ENCODE results near the gene INSIG2.

INSIG2 gene

GRCh38 chr2:118094503-118094902, 6.2 kb downstream of the INSIG2 start:
- TF ChIP-seq, protein P1, sequence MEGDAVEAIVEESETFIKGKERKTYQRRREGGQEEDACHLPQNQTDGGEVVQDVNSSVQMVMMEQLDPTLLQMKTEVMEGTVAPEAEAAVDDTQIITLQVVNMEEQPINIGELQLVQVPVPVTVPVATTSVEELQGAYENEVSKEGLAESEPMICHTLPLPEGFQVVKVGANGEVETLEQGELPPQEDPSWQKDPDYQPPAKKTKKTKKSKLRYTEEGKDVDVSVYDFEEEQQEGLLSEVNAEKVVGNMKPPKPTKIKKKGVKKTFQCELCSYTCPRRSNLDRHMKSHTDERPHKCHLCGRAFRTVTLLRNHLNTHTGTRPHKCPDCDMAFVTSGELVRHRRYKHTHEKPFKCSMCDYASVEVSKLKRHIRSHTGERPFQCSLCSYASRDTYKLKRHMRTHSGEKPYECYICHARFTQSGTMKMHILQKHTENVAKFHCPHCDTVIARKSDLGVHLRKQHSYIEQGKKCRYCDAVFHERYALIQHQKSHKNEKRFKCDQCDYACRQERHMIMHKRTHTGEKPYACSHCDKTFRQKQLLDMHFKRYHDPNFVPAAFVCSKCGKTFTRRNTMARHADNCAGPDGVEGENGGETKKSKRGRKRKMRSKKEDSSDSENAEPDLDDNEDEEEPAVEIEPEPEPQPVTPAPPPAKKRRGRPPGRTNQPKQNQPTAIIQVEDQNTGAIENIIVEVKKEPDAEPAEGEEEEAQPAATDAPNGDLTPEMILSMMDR (IDR thresholded peaks at IDR 0.05) = no peak
- no peaks in the 10 kb centered on the region for H3K9me3 ChIP-seq
- no peak overlapping the region for H3K4me3 ChIP-seq
- intact Hi-C loops (cut with DNase I; ENCODE audit: low total_unique reads) = no loop called here
- peaks cover 0 to 46% (median 17%) of the 10 kb centered on the region in 4 donors for H3K4me1 ChIP-seq
- DNase-seq = no peak
- H3K27ac ChIP-seq = no peak overlapping the region
- peaks cover 0 to 9% (median 4%) of the 10 kb centered on the region in 3 donors for H3K36me3 ChIP-seq
- no peaks in the 10 kb centered on the region for H3K27me3 ChIP-seq

DNA sequence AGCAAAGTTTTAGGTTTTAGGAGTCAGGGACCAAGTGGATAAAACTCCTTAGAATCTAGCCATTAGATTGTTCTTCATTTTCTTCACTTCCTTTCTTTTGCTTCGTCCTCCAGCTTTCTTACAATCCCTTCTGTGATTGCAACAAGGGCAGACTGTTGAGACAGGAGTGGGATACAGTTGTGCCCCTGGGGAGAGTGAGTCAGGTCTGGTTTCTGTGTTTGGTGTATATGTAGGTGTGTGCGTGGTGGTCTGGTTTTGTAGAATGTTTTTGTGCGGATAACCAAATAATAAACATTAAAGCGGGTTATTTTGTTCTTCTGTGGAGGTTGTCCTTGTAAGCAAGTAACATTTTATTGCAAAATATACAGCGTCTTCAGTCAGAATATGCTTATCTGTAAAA, 7.3 kb downstream of the INSIG2 start:
- Histone ChIP-seq H3K27ac (no peak overlapping the region), H3K4me1 (peaks cover 0 to 35% (median 13%) of the 10 kb centered on the region in 4 donors), H3K36me3 (peaks cover 4 to 9% (median 9%) of the 10 kb centered on the region in 3 donors), H3K4me3 (no peak overlapping the region), H3K9me3 (no peaks in the 10 kb centered on the region), H3K27me3 (no peaks in the 10 kb centered on the region)
- intact Hi-C loops (cut with DNase I; ENCODE audit: low total_unique reads) = no loop called here
- no peak for DNase-seq
- TF ChIP-seq, protein P1 (IDR thresholded peaks at IDR 0.05) = no peak

DNA sequence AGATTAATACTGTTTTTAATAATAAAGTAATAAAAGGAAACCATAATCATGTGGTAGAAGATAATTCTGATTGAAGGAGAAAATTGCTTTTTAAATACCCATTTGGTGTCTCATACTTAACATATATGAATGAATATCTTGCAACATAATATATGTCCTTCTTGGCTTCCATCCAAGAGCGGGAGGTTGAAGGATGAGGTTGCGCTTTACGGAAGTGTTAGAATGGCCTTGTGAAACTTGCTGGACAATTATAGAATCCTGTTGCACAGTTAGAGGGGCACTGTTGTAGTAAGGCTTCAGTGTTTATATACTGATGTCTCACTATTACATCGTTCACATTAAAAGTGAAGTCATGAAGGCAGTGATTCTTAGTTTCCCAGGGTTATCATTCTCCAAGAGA, 9.4 kb downstream of the INSIG2 start:
- peaks cover 4 to 15% (median 9%) of the 10 kb centered on the region in 3 donors for H3K36me3 ChIP-seq
- peaks cover 0 to 23% (median 2%) of the 10 kb centered on the region in 4 donors for H3K4me1 ChIP-seq
- intact Hi-C loops (cut with DNase I; ENCODE audit: low total_unique reads) = no loop called here

GRCh38 chr2:118098307-118099030, 10.2 kb downstream of the INSIG2 start:
- intact Hi-C loops (cut with DNase I; ENCODE audit: low total_unique reads) = no loop called here
- H3K27ac ChIP-seq = no peak overlapping the region
- H3K4me3 ChIP-seq = no peak overlapping the region

More for the DNA sequence above, 9.4 kb downstream of the INSIG2 start:
- H3K27me3 ChIP-seq = no peaks in the 10 kb centered on the region
- TF ChIP-seq, protein P1 (IDR thresholded peaks at IDR 0.05) = no peak
- DNase-seq = no peak
- no peaks in the 10 kb centered on the region for H3K9me3 ChIP-seq
- H3K4me3 ChIP-seq = no peak overlapping the region
- no peak overlapping the region for H3K27ac ChIP-seq

DNA sequence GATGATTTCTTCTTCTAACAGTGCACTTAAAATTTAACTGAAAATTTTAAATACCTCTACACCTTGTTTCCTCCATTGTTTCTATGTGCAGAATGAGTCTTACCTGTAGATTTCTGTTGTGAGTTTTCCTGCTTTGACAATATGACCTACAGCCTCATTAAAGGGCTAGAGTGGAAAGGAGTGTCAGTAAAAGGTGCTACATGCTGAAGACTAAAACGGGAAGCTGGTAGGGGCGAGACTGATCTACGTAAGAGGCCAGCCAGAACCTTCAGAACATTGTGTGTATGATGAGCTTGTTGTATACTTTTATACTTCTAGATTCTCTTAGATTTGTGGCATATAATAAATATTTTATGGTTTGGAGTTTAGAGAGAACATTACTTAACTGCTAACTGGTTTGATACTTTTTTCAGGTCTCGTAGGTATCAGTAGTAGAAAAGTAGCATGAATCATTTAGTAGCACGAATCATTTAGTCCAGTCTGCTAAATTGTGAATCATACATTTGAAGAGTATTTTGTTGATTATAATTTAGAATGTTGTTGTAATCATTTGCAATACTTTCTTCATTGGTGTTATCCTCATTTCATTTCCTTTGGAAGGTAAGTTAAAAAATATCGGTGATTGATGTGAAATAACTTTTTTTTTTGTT, 14.3 kb downstream of the INSIG2 start:
- Histone ChIP-seq H3K9me3 (no peaks in the 10 kb centered on the region), H3K27ac (no peak overlapping the region), H3K27me3 (no peaks in the 10 kb centered on the region), H3K4me3 (no peak overlapping the region), H3K4me1 (peaks cover 0 to 16% (median 0%) of the 10 kb centered on the region in 4 donors), H3K36me3 (peaks cover 20 to 46% (median 38%) of the 10 kb centered on the region in 3 donors)
- TF ChIP-seq, protein P1 (IDR thresholded peaks at IDR 0.05) = no peak
- intact Hi-C loops (cut with DNase I; ENCODE audit: low total_unique reads) = no loop called here
- no peak for DNase-seq

More at GRCh38 chr2:118098307-118099030, 10.2 kb downstream of the INSIG2 start:
- Histone ChIP-seq H3K9me3 (no peaks in the 10 kb centered on the region), H3K27me3 (no peaks in the 10 kb centered on the region), H3K4me1 (peaks cover 0 to 21% (median 2%) of the 10 kb centered on the region in 4 donors), H3K36me3 (peaks cover 4 to 19% (median 9%) of the 10 kb centered on the region in 3 donors)
- no peak for DNase-seq
- TF ChIP-seq, protein P1 (IDR thresholded peaks at IDR 0.05) = no peak

Data from tibial artery (tissue), 4 donors.